ENCODE data around the gene PDE4D.

DNA sequence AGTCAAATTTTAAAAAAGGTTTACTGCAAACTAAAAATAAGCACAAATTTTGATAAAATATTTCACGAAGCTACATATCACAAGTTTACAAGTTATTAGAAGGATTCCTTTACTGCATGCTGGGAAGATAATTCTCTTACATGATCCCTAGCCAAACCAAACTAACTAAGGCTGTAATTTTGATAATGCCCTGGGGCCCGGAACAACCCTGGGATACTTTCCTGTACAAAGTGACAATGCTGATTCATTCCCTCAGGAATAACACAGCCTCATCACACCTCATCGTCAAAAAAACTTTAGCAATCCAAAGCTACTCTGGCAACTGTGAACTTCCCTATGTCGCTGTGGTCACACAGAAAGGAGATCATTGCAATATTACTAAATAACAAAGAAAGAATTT lies 907.8 kb downstream of the PDE4D start:
- TF ChIP-seq CTCF (IDR thresholded peaks at IDR 0.05) (no peak), ZFX (IDR thresholded peaks at IDR 0.05; ENCODE audit: borderline replicate concordance) (no peak)

All from 22Rv1 (cell line).